HCT116 (cell line): ENCODE results near the gene LPAR5. TPM values are rescaled to one million over a fixed set of nuclear protein-coding genes. Genes with fewer than 3 reads are reported as not detected.

ENCODE experiments used
- ATAC-seq: fragments of 200-7000 bp; cut with Tn5 transposase; 2 replicates; pipeline ENCODE4 v1.9.1; 2020; ENCODE audit warnings: mild to moderate bottlenecking, moderate library complexity
- BruUV-seq: library from RNA; stranded (reverse); fragments of 400-500 nt; replicated peaks from 2 replicates; lab custom pipeline; 2021; lab: Mats Ljungman, UMichigan
- CTCF ChIA-PET: fragments of 300-600 bp; sonication (Branson Sonifier 250); formaldehyde crosslinking; loops from one replicate; lab custom pipeline; 2021; ENCODE audit warnings: antibody characterized with exemption; lab: Charles Lee
- POLR2A ChIA-PET: fragments of 300-600, 350-600 bp; sonication (Branson Sonifier 250); formaldehyde crosslinking; loops from one replicate; lab custom pipeline; 2021; ENCODE audit warnings: antibody characterized with exemption; lab: Charles Lee
- RAD21 ChIA-PET, 2 experiments: fragments of 300-600 bp; sonication (Branson Sonifier 250); formaldehyde crosslinking; loops; one replicate each; lab custom pipeline; 2023; ENCODE audit warnings: low total read pairs in 2 of 2; ENCODE audit not compliant: uncharacterized antibody in 2 of 2, unreplicated experiment in 2 of 2, low non-redundant PET in 1 of 2; lab: Charles Lee
- DNase-seq: peaks from one replicate; pipeline ENCODE4 v3.0.0-alpha.2; 2010; ENCODE audit warnings: low read depth, low spot score
- H2AFZ ChIP-seq: fragments of 200-600 bp; shearing (Covaris generic), sonication (generic); 2 replicates; pipeline ENCODE4 v1.6.1; 2017; ENCODE audit warnings: low read depth, mixed run types, mixed read lengths, antibody characterized with exemption, low read length; ENCODE audit not compliant: poor library complexity, severe bottlenecking
- H3K27ac ChIP-seq: 2 replicates; pipeline ENCODE4 v1.5.1; 2012; ENCODE audit warnings: low read depth, low read length
- H3K27me3 ChIP-seq: fragments of 200-600 bp; sonication (generic); 2 replicates; pipeline ENCODE4 v1.6.1; 2016; ENCODE audit warnings: mixed run types, low read length, mixed read lengths; ENCODE audit not compliant: insufficient read depth
- H3K36me3 ChIP-seq, 2 experiments: fragments of 200-500 bp in 1 of 2; fragments of 200-600 bp in 1 of 2; sonication (Bioruptor generic) in 1 of 2; sonication (generic) in 1 of 2; 2 replicates each; pipeline versions ENCODE4 v1.5.1 to v1.6.1; 2014 to 2016; ENCODE audit warnings: low read length in 2 of 2, inconsistent platforms in 1 of 2, mixed read lengths in 1 of 2, mixed run types in 1 of 2; ENCODE audit not compliant: insufficient read depth in 2 of 2, control insufficient read depth in 1 of 2
- H3K4me1 ChIP-seq, 2 experiments: fragments of 200-600 bp in 1 of 2; sonication (generic) in 1 of 2; 2 replicates each; pipeline versions ENCODE4 v1.5.1 to v1.6.1; 2012 to 2017; ENCODE audit warnings: low read length in 2 of 2, inconsistent platforms in 1 of 2, mild to moderate bottlenecking in 1 of 2, mixed read lengths in 1 of 2, mixed run types in 1 of 2, moderate library complexity in 1 of 2; ENCODE audit not compliant: insufficient read depth in 2 of 2, control insufficient read depth in 1 of 2
- H3K4me2 ChIP-seq: fragments of 200-600 bp; sonication (generic); 2 replicates; pipeline ENCODE4 v1.6.1; 2017; ENCODE audit warnings: mixed run types, low read length, mixed read lengths
- H3K4me3 ChIP-seq, 2 experiments: fragments of 200-600 bp in 1 of 2; sonication (generic) in 1 of 2; replicated peaks in 1 of 2; 2 replicates each; pipeline ENCODE4 v1.5.1; 2011 to 2016; ENCODE audit warnings: low read length in 2 of 2, control low read depth in 1 of 2, low read depth in 1 of 2, mild to moderate bottlenecking in 1 of 2, mixed read lengths in 1 of 2, mixed run types in 1 of 2
- H3K79me2 ChIP-seq: fragments of 200-600 bp; sonication (generic); 2 replicates; pipeline ENCODE4 v1.6.1; 2017; ENCODE audit warnings: mild to moderate bottlenecking, mixed run types, low read length, moderate library complexity, mixed read lengths; ENCODE audit not compliant: insufficient read depth
- H3K9ac ChIP-seq: fragments of 200-600 bp; sonication (generic); 2 replicates; pipeline ENCODE4 v1.6.1; 2016; ENCODE audit warnings: low read length, mixed read lengths
- H3K9me2 ChIP-seq: fragments of 200-600 bp; sonication (generic), shearing (Covaris generic); 2 replicates; pipeline ENCODE4 v1.6.1; 2017; ENCODE audit warnings: mixed run types, mild to moderate bottlenecking, moderate library complexity; ENCODE audit not compliant: insufficient read depth
- H3K9me3 ChIP-seq, 2 experiments: fragments of 200-500 bp in 1 of 2; fragments of 200-600 bp in 1 of 2; sonication (Bioruptor generic) in 1 of 2; sonication (generic) in 1 of 2; 2 replicates each; pipeline ENCODE4 v1.6.1; 2014 to 2017; ENCODE audit warnings: low read length in 2 of 2, mixed read lengths in 2 of 2, inconsistent platforms in 1 of 2, low read depth in 1 of 2, mild to moderate bottlenecking in 1 of 2, mixed run types in 1 of 2, moderate library complexity in 1 of 2; ENCODE audit not compliant: control insufficient read depth in 1 of 2, insufficient read depth in 1 of 2
- H4K20me1 ChIP-seq: fragments of 200-600 bp; sonication (generic), shearing (Covaris generic); 2 replicates; pipeline ENCODE4 v1.6.1; 2017; ENCODE audit warnings: mixed run types, mild to moderate bottlenecking, moderate library complexity; ENCODE audit not compliant: insufficient read depth
- CBX3 ChIP-seq: IDR thresholded peaks from 2 replicates; pipeline ENCODE4 v1.6.1; 2012; ENCODE audit warnings: low read depth
- CEBPB ChIP-seq: IDR thresholded peaks from 2 replicates; pipeline ENCODE4 v1.6.1; 2012; ENCODE audit warnings: low read depth
- ELF1 ChIP-seq: IDR thresholded peaks from 2 replicates; pipeline ENCODE4 v1.6.1; 2012; ENCODE audit warnings: low read depth, borderline replicate concordance
- EZH2 ChIP-seq: fragments of 200-600 bp; sonication (generic); IDR thresholded peaks from 2 replicates; pipeline ENCODE4 v1.6.1; 2017; ENCODE audit warnings: antibody characterized with exemption, mixed run types
- EZH2phosphoT487 ChIP-seq: fragments of 200-600 bp; IDR thresholded peaks from 2 replicates; pipeline ENCODE4 v1.6.1; 2018; ENCODE audit warnings: antibody characterized with exemption, borderline replicate concordance
- FOSL1 ChIP-seq: IDR thresholded peaks from 2 replicates; pipeline ENCODE4 v1.6.1; 2012; ENCODE audit warnings: low read depth
- JUND ChIP-seq: IDR thresholded peaks from 2 replicates; pipeline ENCODE4 v1.6.1; 2012
- POLR2AphosphoS5 ChIP-seq: IDR thresholded peaks from 2 replicates; pipeline ENCODE4 v1.6.1; 2011; ENCODE audit warnings: mild to moderate bottlenecking, low read depth, low read length, moderate library complexity
- RAD21 ChIP-seq: IDR thresholded peaks from 2 replicates; pipeline ENCODE4 v1.6.1; 2012; ENCODE audit warnings: low read depth, mild to moderate bottlenecking
- SIN3A ChIP-seq: IDR thresholded peaks from 2 replicates; pipeline ENCODE4 v1.6.1; 2012; ENCODE audit warnings: low read depth
- SP1 ChIP-seq: IDR thresholded peaks from 2 replicates; pipeline ENCODE4 v1.6.1; 2012; ENCODE audit warnings: low read depth
- SRF ChIP-seq: IDR thresholded peaks from 2 replicates; pipeline ENCODE4 v1.6.1; 2012; ENCODE audit warnings: low read depth
- YY1 ChIP-seq: IDR thresholded peaks from 2 replicates; pipeline ENCODE4 v1.6.1; 2011; ENCODE audit warnings: low read length, low read depth, moderate library complexity, mild to moderate bottlenecking; ENCODE audit not compliant: insufficient replicate concordance; ENCODE audit errors: extremely low read depth
- ZFX ChIP-seq: fragments of 450-650 bp; IDR thresholded peaks from 2 replicates; pipeline ENCODE4 v1.6.1; 2017
- ZNF274 ChIP-seq: fragments of 200-500 bp; sonication (Bioruptor generic); IDR thresholded peaks from 2 replicates; pipeline ENCODE4 v1.6.1; 2014; ENCODE audit warnings: mild to moderate bottlenecking, low read depth, low read length, inconsistent platforms
- intact Hi-C: fragments of 100-400 bp; cut with micrococcal nuclease; formaldehyde crosslinking; loops from 2 replicates; pipeline ENCODE4 v1.10.0; 2022
- total RNA-seq: library from RNA; stranded (reverse); gene quantifications from one replicate; pipeline ENCODE4 v1.2.1, GENCODE V29; 2021; ENCODE audit not compliant: unreplicated experiment
- TF ChIP-seq, protein P1 (sequence below): IDR thresholded peaks from 2 replicates; pipeline ENCODE4 v1.6.1; 2012; ENCODE audit warnings: low read depth
- TF ChIP-seq, protein P2 (sequence below), 3 experiments: fragments of 200-600 bp in 1 of 3; sonication (generic) in 1 of 3; IDR thresholded peaks in 2 of 3; conservative IDR thresholded peaks in 1 of 3; 2 replicates each; pipeline ENCODE4 v1.5.1; 2012 to 2017; ENCODE audit warnings: low read depth in 2 of 3, low read length in 2 of 3, antibody characterized with exemption in 1 of 3, borderline replicate concordance in 1 of 3, control low read depth in 1 of 3, mild to moderate bottlenecking in 1 of 3, mixed read lengths in 1 of 3, mixed run types in 1 of 3, moderate library complexity in 1 of 3; ENCODE audit not compliant: insufficient read depth in 1 of 3
- TF ChIP-seq, protein P3 (sequence below): IDR thresholded peaks from 2 replicates; pipeline ENCODE4 v1.6.1; 2012
- TF ChIP-seq, protein P4 (sequence below): IDR thresholded peaks from 2 replicates; pipeline ENCODE4 v1.6.1; 2012

The LPAR5 gene
- total RNA-seq, 1 experiment from 2014 or later: 5.2 TPM

DNA sequence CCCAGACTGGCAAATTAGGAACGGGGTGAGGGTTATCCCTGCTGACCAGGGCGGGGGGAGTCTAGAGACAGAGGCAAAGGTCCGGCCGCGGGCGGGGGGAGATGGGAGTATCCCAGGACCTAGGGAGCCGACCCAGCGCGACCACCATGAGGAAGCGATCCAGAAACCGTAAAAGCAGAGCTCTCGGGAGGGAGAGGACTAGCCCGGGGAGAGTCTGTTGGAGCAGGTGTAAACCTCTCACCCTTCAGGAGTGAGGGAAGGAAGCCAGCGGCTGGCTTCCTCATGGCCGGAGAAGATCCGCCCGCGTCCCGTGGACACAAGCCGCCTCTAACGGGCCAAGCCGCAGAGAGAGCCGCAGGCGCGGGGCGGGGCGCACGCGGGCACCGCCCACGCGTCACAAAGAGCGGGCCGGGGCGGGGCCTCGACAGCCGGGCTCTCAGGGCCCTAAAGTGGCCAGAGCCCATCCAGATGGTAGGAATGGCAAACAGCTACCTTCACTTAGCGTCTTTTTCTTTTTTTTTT lies 11.4 kb upstream of the LPAR5 start, which contains the start of gene ACRBP:
Gene ACRBP (minus strand): TSS at position 350 of the 522 bp plus-strand sequence. CDS start 66 bp downstream, at position 284.
- ChIA-PET POLR2A (no interaction called here), CTCF (no interaction called here), RAD21 (no interaction called here)
- H3K4me2 ChIP-seq: no peak within 1 kb of the TSS
- H3K4me3 ChIP-seq: no peak within 1 kb of the TSS
- H3K4me1 ChIP-seq: no peaks in the 10 kb centered on the region
- no peak within 1 kb of the TSS for H3K9ac ChIP-seq
- no peaks in the 10 kb centered on the region for H3K79me2 ChIP-seq
- no peaks in the 10 kb centered on the region for H4K20me1 ChIP-seq
- peaks cover 0 to 10% of the 10 kb centered on the region in 2 experiments; a peak in 1 of 4 replicates for H3K9me3 ChIP-seq
- no peak within 1 kb of the TSS for H3K27ac ChIP-seq
- intact Hi-C loops: no loop called here
- no TSS peak for BruUV-seq
- peaks cover under 1% of the 10 kb centered on the region; the same call in 1 of the 2 replicates for H3K27me3 ChIP-seq
- no peak within 1 kb of the TSS for H2AFZ ChIP-seq
- no peaks in the 10 kb centered on the region for H3K9me2 ChIP-seq
- ATAC-seq (no peak), DNase-seq (no peak)
- TF ChIP-seq SP1 (no peak), EZH2 (no peak), POLR2AphosphoS5 (no peak), ZNF274 (no peak), ZFX (no peak), ELF1 (no peak), SIN3A (no peak), RAD21 (no peak), FOSL1 (no peak), CEBPB (no peak), JUND (no peak), YY1 (no peak), EZH2phosphoT487 (no peak), SRF (no peak), CBX3 (no peak)
- TF ChIP-seq, protein P1, sequence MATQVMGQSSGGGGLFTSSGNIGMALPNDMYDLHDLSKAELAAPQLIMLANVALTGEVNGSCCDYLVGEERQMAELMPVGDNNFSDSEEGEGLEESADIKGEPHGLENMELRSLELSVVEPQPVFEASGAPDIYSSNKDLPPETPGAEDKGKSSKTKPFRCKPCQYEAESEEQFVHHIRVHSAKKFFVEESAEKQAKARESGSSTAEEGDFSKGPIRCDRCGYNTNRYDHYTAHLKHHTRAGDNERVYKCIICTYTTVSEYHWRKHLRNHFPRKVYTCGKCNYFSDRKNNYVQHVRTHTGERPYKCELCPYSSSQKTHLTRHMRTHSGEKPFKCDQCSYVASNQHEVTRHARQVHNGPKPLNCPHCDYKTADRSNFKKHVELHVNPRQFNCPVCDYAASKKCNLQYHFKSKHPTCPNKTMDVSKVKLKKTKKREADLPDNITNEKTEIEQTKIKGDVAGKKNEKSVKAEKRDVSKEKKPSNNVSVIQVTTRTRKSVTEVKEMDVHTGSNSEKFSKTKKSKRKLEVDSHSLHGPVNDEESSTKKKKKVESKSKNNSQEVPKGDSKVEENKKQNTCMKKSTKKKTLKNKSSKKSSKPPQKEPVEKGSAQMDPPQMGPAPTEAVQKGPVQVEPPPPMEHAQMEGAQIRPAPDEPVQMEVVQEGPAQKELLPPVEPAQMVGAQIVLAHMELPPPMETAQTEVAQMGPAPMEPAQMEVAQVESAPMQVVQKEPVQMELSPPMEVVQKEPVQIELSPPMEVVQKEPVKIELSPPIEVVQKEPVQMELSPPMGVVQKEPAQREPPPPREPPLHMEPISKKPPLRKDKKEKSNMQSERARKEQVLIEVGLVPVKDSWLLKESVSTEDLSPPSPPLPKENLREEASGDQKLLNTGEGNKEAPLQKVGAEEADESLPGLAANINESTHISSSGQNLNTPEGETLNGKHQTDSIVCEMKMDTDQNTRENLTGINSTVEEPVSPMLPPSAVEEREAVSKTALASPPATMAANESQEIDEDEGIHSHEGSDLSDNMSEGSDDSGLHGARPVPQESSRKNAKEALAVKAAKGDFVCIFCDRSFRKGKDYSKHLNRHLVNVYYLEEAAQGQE: no peak
- TF ChIP-seq, protein P2, sequence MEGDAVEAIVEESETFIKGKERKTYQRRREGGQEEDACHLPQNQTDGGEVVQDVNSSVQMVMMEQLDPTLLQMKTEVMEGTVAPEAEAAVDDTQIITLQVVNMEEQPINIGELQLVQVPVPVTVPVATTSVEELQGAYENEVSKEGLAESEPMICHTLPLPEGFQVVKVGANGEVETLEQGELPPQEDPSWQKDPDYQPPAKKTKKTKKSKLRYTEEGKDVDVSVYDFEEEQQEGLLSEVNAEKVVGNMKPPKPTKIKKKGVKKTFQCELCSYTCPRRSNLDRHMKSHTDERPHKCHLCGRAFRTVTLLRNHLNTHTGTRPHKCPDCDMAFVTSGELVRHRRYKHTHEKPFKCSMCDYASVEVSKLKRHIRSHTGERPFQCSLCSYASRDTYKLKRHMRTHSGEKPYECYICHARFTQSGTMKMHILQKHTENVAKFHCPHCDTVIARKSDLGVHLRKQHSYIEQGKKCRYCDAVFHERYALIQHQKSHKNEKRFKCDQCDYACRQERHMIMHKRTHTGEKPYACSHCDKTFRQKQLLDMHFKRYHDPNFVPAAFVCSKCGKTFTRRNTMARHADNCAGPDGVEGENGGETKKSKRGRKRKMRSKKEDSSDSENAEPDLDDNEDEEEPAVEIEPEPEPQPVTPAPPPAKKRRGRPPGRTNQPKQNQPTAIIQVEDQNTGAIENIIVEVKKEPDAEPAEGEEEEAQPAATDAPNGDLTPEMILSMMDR (IDR thresholded peaks at IDR 0.05 in 2 of 3, conservative IDR thresholded peaks at IDR 0.05 in 1 of 3; ENCODE audit: borderline replicate concordance in 1 of 3, insufficient read depth in 1 of 3, low read depth in 2 of 3, low read length in 2 of 3): no peak
- TF ChIP-seq, protein P3, sequence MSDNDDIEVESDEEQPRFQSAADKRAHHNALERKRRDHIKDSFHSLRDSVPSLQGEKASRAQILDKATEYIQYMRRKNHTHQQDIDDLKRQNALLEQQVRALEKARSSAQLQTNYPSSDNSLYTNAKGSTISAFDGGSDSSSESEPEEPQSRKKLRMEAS: no peak
- TF ChIP-seq, protein P4, sequence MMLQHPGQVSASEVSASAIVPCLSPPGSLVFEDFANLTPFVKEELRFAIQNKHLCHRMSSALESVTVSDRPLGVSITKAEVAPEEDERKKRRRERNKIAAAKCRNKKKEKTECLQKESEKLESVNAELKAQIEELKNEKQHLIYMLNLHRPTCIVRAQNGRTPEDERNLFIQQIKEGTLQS: no peak
- H3K36me3 ChIP-seq: peaks cover 4 to 6% of the 10 kb centered on the region in 2 experiments; a peak in 1 of 4 replicates
